ENCODE results near the gene SLC7A1.
A peak's percentile ranks its signal among the peaks of the same experiment; 100 is the strongest.
"Not testable (repeated sequence)": the region's sequence is repeated elsewhere in the genome, so short reads cannot be mapped to it uniquely, and the experiment has no call there.

The SLC7A1 gene

GRCh38 chr13:29595380-29596063 lies at the start of gene SLC7A1:
TSS of gene SLC7A1 (minus strand) at chr13:29595688. CDS start at chr13:29536188, 59,500 bp downstream.
- DNase-seq (ENCODE audit: low read depth in 2 of 2) = peak; percentile 66 to 76

GRCh38 chr13:29640665-29641064 lies 45.2 kb upstream of the SLC7A1 start:
- DNase-seq (ENCODE audit: low read depth in 2 of 2) = no peak

- DNase-seq (ENCODE audit: low read depth in 2 of 2) = not testable (repeated sequence)
These were observed 41.3 kb upstream of the SLC7A1 start for GRCh38 chr13:29636831-29637230.

GRCh38 chr13:29624997-29625396 lies 29.5 kb upstream of the SLC7A1 start:
- no peak for DNase-seq (ENCODE audit: low read depth in 2 of 2)

- DNase-seq (ENCODE audit: low read depth in 2 of 2) = no peak
These were observed 26.4 kb upstream of the SLC7A1 start for GRCh38 chr13:29621841-29622240.

- no peak for DNase-seq (ENCODE audit: low read depth in 2 of 2)
These were observed 25.7 kb upstream of the SLC7A1 start for GRCh38 chr13:29621051-29621800.

GRCh38 chr13:29619995-29620394 lies 24.5 kb upstream of the SLC7A1 start:
- DNase-seq (ENCODE audit: low read depth in 2 of 2) = no peak

GRCh38 chr13:29613101-29613500 lies 17.6 kb upstream of the SLC7A1 start:
- DNase-seq (ENCODE audit: low read depth in 2 of 2) = no peak

- no peak for DNase-seq (ENCODE audit: low read depth in 2 of 2)
These were observed 12.0 kb upstream of the SLC7A1 start for GRCh38 chr13:29607465-29607864.

- DNase-seq (ENCODE audit: low read depth in 2 of 2) = no peak
These were observed 10.5 kb upstream of the SLC7A1 start for GRCh38 chr13:29605860-29606526.

- no peak for DNase-seq (ENCODE audit: low read depth in 2 of 2)
These were observed 2.8 kb upstream of the SLC7A1 start for GRCh38 chr13:29598321-29598720.

GRCh38 chr13:29597706-29598105 lies 2.2 kb upstream of the SLC7A1 start:
- no peak for DNase-seq (ENCODE audit: low read depth in 2 of 2)

GRCh38 chr13:29597246-29597645 lies 1.8 kb upstream of the SLC7A1 start:
- no peak for DNase-seq (ENCODE audit: low read depth in 2 of 2)

GRCh38 chr13:29596064-29596418 lies 553 bp upstream of the SLC7A1 start:
- no peak for DNase-seq (ENCODE audit: low read depth in 2 of 2)

GRCh38 chr13:29594710-29595379 lies 643 bp downstream of the SLC7A1 start:
- peak; percentile 56 to 68 for DNase-seq (ENCODE audit: low read depth in 2 of 2)

GRCh38 chr13:29594303-29594709 lies 1.2 kb downstream of the SLC7A1 start:
- DNase-seq (ENCODE audit: low read depth in 2 of 2) = peak; percentile 14 to 32

GRCh38 chr13:29593605-29594297 lies 1.7 kb downstream of the SLC7A1 start:
- no peak for DNase-seq (ENCODE audit: low read depth in 2 of 2)

- no peak for DNase-seq (ENCODE audit: low read depth in 2 of 2)
These were observed 4.2 kb downstream of the SLC7A1 start for GRCh38 chr13:29591310-29591709.

- no peak for DNase-seq (ENCODE audit: low read depth in 2 of 2)
These were observed 5.5 kb downstream of the SLC7A1 start for GRCh38 chr13:29589967-29590366.

- no peak for DNase-seq (ENCODE audit: low read depth in 2 of 2)
These were observed 6.3 kb downstream of the SLC7A1 start for GRCh38 chr13:29589234-29589633.

GRCh38 chr13:29587645-29588044 lies 7.8 kb downstream of the SLC7A1 start:
- no peak for DNase-seq (ENCODE audit: low read depth in 2 of 2)
